Stimulated activated CD8-positive, alpha-beta memory T cell treated with anti-CD3 and anti-CD28 coated beads, Interleukin-4, amount 100 ng/mL, for 4 hours (primary cell): ENCODE measurements around the gene HSD17B14.
"Not testable (repeated sequence)": the region's sequence is repeated elsewhere in the genome, so short reads cannot be mapped to it uniquely, and the experiment has no call there.

Source experiments
- DNase-seq, 2 donors: peaks; one replicate each; pipeline ENCODE4 v3.0.0-alpha.2; 2020; ENCODE audit warnings: low read depth in 2 of 2, low spot score in 1 of 2

The HSD17B14 gene

DNA sequence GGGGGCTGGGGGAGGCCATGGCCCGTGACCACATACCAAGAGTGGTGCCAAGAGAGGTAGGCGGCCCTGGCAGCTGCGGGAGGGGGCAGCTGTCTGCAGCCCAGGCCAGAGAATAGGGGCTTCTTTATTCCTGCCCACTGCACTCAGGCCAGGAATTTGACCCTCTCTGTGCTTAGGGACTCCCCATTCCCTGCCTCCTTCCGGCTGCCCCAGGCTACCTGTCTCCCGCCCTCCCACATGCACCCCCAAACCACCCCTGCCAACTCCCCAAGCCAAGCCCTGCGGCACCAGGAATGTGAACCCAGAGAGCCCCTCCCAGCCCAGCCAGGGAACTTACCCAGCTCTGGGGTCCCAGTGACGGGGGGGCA, 31.4 kb upstream of the HSD17B14 start:
- no peak for DNase-seq

- DNase-seq = no peak
These were observed 30.9 kb upstream of the HSD17B14 start for GRCh38 chr19:48867123-48867745.

DNA sequence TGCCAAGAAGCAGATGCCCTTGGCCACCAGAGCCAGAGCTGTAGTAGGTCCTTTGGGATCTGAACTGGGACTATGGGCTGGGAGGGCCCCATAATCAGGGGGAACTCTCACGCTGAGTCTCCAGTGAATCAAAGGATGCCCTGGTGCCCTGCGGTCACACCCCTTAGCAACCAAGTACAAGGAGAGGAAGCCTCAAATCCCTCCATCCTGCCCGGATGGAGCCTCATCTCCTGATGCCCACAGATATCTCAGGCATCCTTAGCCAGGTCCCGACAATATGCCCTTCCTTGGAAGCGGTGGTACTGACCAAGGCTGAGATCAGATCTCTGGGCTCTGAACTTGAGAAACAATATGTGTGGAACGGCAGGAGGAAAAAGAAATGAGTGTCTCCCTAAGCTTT, 30.4 kb upstream of the HSD17B14 start:
- no peak for DNase-seq

DNA sequence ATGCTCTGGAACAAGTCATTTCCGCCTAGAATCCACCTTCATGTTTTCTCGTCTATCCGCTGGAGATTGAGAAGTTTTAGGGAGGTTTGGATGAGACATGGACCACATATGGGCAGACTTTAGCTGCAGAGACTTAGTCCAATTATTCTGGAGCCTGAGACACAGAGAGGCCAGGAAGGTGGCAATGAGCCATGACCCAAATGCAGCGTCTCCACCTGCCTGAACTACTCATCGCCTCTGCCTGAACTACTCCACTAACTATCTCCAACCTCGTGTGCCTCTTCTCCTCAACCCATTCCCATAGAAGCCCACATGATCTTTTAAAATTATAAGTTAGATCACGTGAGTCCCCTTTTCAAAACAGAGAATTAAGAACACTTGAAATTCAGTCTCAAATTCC, 26.5 kb upstream of the HSD17B14 start:
- no peak for DNase-seq

GRCh38 chr19:48861313-48861712, 25.0 kb upstream of the HSD17B14 start:
- DNase-seq = no peak

DNA sequence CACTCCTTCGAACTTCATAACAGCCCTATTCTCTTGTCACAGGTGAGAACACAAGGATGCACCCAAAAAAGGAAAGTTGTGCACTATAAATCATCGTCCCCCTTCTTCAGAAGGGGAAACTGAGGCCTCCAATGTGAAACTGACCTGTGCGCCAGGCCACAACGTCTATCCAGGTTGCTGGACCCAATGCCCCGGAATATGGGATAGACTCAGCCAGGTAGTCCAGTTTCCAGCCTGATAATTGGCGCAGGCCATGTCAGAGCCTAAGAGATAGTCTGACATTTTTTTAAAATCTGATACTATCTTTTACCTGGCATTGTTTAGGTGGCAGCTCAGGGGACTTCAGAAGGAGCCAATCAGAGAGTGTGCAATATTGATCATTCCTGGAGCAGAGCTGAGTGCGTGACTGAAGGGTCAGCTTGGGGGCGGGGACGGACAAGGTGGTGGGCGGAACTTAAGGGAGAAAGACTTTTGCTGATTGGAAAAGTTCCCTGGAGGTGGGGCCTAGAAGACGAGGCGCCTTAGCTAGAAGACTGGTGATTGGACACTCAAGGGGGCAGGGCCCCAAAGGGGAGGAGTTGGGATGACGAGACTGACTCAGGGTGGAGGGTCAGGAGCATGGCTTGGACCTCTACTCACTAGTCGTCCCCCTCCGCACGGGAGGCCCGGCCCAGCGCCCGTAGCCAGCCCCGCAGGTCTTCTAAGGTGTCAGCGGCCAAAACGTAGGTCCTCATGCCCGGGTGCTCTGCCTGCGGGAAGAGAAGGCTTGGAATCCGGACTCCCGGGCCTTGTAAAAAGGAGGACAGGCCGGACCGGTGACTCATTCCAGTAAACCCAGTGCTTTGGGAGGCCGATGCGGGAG, 23.7 kb upstream of the HSD17B14 start:
- DNase-seq = no peak

GRCh38 chr19:48858984-48859710, 22.9 kb upstream of the HSD17B14 start:
- DNase-seq = peak; percentile 58 to 62

- no peak for DNase-seq
These were observed 20.6 kb upstream of the HSD17B14 start for GRCh38 chr19:48856921-48857320.

GRCh38 chr19:48854103-48854502, 17.8 kb upstream of the HSD17B14 start:
- no peak for DNase-seq

GRCh38 chr19:48853483-48853882, 17.2 kb upstream of the HSD17B14 start:
- no peak for DNase-seq

- DNase-seq = no peak
These were observed 16.0 kb upstream of the HSD17B14 start for GRCh38 chr19:48852292-48852691.

GRCh38 chr19:48846659-48847058, 10.4 kb upstream of the HSD17B14 start:
- not testable (repeated sequence) for DNase-seq

DNA sequence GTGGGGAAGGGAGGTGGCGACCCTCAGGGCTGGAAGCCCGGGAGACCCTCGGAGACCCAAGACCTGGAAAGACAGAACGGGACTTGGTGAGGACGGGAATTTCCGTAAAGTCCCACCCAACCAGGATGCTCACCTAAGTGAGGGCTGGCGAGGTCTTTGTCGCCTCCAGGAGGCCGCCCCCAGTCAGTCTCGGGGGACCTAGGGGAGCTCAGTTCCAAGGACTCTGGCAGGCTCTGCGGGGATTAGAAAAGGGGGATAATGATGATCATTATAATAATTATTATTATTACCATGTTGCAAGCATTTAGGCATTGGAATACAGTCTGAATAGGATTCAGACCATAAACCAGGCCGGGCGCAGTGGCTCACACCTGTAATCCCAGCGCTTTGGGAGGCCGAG, 9.1 kb upstream of the HSD17B14 start:
- DNase-seq = no peak

DNA sequence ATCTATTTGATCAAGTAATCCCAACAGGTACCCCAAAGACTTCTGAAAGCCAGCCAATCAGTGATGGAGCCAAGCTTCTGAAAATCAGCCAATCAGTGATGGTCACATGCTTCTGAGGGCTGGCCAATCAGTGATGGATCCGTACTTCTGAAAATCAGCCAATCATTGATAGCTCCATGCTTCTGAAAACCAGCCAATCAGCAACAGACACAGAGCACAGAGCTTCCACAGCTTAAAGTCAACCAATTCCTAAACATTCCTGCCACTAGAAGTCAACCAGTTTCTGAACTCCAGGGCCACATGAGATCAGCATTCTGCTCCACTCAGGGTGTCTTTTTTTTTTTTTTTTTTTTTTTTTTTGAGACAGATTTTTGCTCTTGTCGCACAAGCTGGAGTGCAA, 8.2 kb upstream of the HSD17B14 start:
- no peak for DNase-seq

DNA sequence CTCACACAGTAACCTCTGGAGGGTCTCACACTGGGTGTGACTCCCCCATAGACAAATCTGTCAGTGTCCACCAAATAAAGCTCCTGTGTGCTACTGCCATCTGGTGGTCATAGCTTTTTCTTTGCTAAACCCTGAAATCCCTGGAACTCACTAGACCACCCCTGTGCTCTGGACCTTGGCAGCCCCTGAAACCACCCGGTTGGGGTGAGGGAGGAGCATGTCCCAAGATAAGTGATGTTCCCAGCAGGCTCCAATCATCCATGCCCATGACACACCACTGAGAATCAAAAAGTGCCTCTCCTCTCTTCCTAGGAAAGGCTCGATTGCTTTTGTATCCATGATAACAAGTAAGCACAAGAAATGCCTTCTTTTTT, 6.5 kb upstream of the HSD17B14 start:
- no peak for DNase-seq

DNA sequence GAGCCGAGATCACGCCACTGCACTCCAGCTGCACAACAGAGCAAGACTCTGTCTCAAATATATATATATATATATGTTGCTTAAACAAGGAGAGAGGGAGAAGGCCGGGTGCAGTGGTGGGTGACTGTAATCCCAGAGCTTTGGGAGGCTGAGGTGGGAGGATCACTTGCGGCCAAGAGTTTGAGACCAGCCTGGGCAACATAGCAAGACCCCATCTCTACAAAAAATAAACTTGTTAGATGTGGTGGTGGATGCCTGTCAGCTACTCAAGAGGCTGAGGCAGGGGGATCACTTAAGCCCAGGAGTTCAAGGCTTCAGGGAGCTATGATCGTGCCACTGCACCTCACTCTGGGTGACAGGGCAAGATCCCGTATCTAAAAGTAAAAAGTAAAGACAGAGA, 5.3 kb upstream of the HSD17B14 start:
- DNase-seq = no peak

- no peak for DNase-seq
These were observed 4.8 kb upstream of the HSD17B14 start for GRCh38 chr19:48841047-48841446.

- no peak for DNase-seq
These were observed 1.4 kb upstream of the HSD17B14 start for GRCh38 chr19:48837687-48838086.

DNA sequence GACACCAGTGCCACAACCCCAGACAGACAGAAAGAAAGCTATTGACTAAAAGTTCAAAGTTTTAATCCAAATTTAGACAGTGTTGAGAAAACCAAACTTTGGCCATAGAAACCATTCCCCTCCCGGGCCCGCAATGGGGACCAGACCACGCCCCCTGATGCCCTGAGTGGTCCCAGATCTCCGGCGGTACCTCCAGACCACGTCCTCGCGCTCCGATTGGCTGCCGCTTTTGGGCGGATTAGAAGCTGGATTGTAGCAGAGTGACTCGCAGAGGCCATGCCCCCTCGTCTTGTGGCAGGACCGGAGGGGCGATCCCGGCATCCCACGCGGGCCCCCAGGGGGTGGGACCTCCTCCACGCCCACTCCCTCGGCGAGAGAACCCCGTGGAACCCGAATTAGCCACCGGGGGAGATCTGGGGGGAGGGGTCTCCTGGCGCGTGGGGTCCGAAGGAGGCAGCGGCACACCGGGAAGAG, 797 bp upstream of the HSD17B14 start:
- DNase-seq = peak; percentile 49 to 64

DNA sequence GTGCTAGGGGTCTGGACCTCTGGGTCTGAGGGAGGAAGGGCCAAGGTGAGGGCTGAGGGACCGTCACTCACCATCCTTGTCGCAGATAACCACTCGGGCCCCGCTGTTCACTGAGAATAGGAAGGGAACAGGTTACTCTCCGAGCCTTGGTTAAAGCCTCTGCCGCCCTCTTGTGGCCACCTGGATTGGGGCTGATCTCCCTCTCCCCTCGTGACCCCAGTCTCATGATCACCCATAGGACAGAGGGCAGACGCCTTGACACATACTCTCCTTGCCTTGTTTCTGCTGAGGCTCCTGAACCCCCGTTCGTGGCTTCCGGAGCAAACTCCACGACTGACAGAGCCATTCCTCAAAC, 580 bp downstream of the HSD17B14 start:
- peak; percentile 76 to 95 for DNase-seq

GRCh38 chr19:48833977-48834376, 2.3 kb downstream of the HSD17B14 start:
- DNase-seq = no peak

- DNase-seq = no peak
These were observed 3.2 kb downstream of the HSD17B14 start for GRCh38 chr19:48833049-48833448.
